LNCaP clone FGC (cell line): ENCODE results near the gene CLSTN2.

Experiments used
- DNase-seq: peaks from one replicate; pipeline ENCODE4 v3.0.0-alpha.2; 2011; ENCODE audit warnings: low read depth
- H3K4me3 ChIP-seq: 2 replicates; pipeline ENCODE4 v1.5.1; 2011; ENCODE audit warnings: mild to moderate bottlenecking, low read depth, low read length, control low read depth
- CTCF ChIP-seq: IDR thresholded peaks from 2 replicates; pipeline ENCODE4 v1.5.1; 2012; ENCODE audit warnings: mild to moderate bottlenecking; ENCODE audit not compliant: control insufficient read depth, insufficient read depth; ENCODE audit errors: extremely low read depth

Gene CLSTN2

GRCh38 chr3:140467104-140467577, 532.2 kb downstream of the CLSTN2 start:
- no peak for TF ChIP-seq CTCF
- no peak for DNase-seq
- H3K4me3 ChIP-seq, result no peak overlapping the region

DNA sequence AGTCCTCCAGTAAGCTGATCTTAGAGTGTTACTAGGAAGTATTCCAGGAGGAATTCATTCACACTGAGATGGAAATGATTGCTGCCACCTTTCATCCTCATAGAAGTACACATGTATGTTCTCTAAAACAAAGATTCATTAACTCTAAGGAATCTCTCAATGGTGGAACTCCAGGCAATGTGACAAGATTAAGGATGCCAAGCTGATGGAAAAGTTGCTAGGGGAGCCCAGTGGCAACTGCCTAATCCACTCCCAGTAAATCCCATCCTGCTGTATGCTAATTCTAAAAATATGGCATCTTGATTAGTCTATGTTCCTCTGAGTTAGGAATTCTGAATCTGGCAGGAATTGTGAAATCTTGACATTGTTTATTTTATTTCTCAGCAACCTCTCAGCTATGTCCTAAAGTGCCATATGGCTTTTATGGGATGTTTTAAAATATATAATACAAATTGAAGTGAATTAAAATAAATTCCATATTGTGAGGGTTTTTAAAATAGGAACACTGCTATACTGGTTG, 532.9 kb downstream of the CLSTN2 start:
- no peak for DNase-seq
- TF ChIP-seq CTCF, result no peak
- H3K4me3 ChIP-seq, result no peak overlapping the region

GRCh38 chr3:140468407-140468806, 533.4 kb downstream of the CLSTN2 start:
- no peak for DNase-seq
- H3K4me3 ChIP-seq, result no peak overlapping the region
- no peak for TF ChIP-seq CTCF

- no peak for DNase-seq
- TF ChIP-seq CTCF, result no peak
- H3K4me3 ChIP-seq, result no peak overlapping the region
Measured at GRCh38 chr3:140469491-140469890, 534.5 kb downstream of the CLSTN2 start.

- TF ChIP-seq CTCF, result no peak
- H3K4me3 ChIP-seq, result no peak overlapping the region
- DNase-seq, result no peak
Measured at GRCh38 chr3:140470211-140470610, 535.2 kb downstream of the CLSTN2 start.

DNA sequence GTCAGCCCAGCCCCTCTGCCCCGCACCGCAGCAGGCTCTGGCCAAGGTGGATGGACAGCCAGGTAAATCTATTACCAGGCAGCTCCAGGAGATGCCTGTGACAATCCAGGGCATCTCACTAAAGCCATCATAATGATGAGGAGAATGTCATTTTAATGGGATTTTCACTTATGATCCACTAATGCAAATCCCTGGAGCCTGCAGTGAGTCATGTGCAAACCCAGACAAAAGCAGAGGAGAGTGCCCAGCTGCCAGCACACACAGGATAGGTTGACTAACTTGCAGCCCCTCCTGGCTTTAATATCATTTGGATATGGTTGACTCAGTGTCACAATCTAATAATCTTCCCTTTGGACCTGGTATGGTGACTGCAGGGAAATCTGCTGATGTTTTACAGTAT, 536.0 kb downstream of the CLSTN2 start:
- no peak for DNase-seq
- no peak for TF ChIP-seq CTCF

DNA sequence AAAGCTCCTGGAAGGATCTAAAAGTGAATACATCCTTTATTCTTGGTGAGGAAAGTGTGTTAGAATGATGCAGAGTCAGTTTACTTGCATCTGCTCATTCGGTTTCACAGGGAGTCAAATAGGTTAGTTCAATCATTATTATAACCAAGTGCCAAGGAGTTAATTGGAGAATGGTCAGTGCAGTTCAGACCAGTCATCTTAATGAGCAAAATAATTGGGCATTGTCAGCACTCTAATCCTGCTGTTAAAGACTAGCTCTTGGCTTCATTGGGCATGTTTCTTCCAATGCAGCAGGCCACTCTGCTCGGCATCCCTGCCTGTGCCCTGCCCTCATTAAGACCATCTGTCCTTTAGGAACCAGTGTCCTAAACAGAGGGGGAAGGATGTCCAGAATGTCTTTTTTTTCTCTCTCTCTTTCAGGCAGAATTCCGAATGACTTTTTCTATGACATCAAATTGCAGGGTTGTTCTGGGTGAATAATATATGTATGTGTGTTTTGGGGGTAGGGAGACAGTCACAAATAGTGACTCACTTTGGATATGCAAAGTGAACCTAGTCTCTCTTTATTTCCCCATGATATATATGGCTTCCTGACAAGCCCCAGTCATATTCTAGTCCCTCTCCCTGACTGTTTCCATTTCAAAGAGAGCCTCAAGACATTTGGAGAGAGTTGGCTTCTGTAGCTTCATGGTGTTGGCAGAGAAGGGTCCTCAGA, 537.5 kb downstream of the CLSTN2 start:
- no peak for DNase-seq
- H3K4me3 ChIP-seq, result no peak overlapping the region
- no peak for TF ChIP-seq CTCF

More for the DNA sequence above, 536.0 kb downstream of the CLSTN2 start:
- H3K4me3 ChIP-seq, result no peak overlapping the region
